GM23248 (cell line): ENCODE data around the gene NFAT5.

Source experiments
- EZH2 ChIP-seq: fragments of 200-600 bp; sonication (generic); IDR thresholded peaks from 2 replicates; pipeline ENCODE4 v1.6.1; 2018; ENCODE audit warnings: antibody characterized with exemption, mild to moderate bottlenecking; ENCODE audit not compliant: insufficient read depth, poor library complexity, severe bottlenecking
- EZH2phosphoT487 ChIP-seq: fragments of 200-600 bp; sonication (generic); IDR thresholded peaks from 2 replicates; pipeline ENCODE4 v1.6.1; 2018; ENCODE audit warnings: antibody characterized with exemption, moderate library complexity, mild to moderate bottlenecking, low read depth; ENCODE audit not compliant: insufficient read depth

- no peak for TF ChIP-seq EZH2
- TF ChIP-seq EZH2phosphoT487 = no peak
Observed at GRCh38 chr16:69554495-69554894, 11.3 kb upstream of the NFAT5 start.
